Measurements from ENCODE around the gene MARCHF2.

- TF ChIP-seq FOXA1 (IDR thresholded peaks at IDR 0.05) (no peak), SP1 (IDR thresholded peaks at IDR 0.05) (no peak), BHLHE40 (IDR thresholded peaks at IDR 0.05; ENCODE audit: borderline replicate concordance) (no peak), HDGF (IDR thresholded peaks at IDR 0.05; ENCODE audit: borderline replicate concordance) (no peak), SUZ12 (IDR thresholded peaks at IDR 0.05) (no peak), FOXM1 (IDR thresholded peaks at IDR 0.05; ENCODE audit: borderline replicate concordance) (no peak)
These were observed 3.7 kb downstream of the MARCHF2 start for GRCh38 chr19:8416796-8417195.
